Activated CD4-positive, alpha-beta T cell treated with anti-CD3 and anti-CD28 coated beads for 1 hour (primary cell): ENCODE measurements around the gene WDR20.
A peak's percentile ranks its signal among the peaks of the same experiment; 100 is the strongest.
"Not testable (repeated sequence)": the region's sequence is repeated elsewhere in the genome, so short reads cannot be mapped to it uniquely, and the experiment has no call there.

ENCODE experiments used
- DNase-seq: peaks from one replicate; pipeline ENCODE4 v3.0.0-alpha.2; 2020

The WDR20 gene

DNA sequence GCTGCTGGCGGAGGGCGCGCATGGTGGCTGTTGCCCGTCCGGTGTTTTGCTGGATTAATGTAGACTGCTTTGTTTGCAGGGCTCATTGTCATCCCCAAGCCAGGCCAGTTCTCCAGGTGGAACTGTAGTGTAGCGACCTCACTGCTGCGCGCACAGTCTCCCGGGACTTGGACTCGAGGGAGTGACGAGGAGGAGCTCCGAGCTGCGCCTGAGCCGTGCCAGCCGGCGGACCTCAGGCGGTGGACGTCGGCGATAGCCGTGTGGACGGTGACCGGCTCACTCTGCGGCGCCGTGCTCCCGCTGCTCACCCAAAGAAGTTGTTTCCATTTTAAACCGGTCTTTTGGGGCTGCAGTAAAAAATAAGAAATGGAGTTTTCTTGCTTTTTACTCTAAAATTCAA, 83.1 kb downstream of the WDR20 start:
- DNase-seq = no peak

DNA sequence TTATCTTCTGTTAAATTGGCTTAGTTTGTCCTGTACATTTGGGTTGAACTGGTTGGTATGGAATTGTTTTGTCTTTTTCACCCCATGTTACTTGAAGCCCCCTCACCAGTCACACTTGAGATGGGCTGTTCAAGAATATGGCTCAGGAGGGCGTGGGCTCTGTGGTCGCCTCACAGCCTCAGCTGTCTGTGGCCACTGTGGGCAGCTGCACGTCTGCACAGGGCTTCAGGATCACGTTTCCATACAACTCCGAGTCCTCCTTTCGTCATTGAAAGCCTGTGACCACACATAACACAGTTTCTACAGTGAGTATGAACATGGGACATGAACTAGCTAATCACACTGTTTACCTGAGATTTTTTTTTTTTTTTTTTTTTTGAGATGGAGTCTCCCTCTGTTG, 84.0 kb downstream of the WDR20 start:
- DNase-seq = no peak

DNA sequence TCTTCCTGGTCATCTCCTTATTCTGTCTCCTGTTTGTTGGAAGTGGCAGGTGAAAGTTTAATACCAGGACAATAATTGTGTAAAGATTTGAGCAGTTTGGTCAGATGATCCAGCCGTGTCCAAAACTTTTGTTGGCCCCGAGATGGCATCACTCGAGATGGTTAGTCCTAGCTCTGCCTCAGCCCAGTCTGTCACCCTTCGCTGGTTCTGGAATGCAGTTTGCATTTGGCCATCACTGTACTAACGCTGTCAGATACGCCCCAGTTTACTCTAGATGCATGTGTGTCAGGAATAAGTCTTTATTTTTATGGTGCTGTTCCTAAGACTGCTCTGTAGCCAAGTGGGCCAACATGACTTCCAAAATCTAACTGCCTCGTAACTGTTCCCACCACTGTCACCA, 85.7 kb downstream of the WDR20 start:
- DNase-seq = no peak

DNA sequence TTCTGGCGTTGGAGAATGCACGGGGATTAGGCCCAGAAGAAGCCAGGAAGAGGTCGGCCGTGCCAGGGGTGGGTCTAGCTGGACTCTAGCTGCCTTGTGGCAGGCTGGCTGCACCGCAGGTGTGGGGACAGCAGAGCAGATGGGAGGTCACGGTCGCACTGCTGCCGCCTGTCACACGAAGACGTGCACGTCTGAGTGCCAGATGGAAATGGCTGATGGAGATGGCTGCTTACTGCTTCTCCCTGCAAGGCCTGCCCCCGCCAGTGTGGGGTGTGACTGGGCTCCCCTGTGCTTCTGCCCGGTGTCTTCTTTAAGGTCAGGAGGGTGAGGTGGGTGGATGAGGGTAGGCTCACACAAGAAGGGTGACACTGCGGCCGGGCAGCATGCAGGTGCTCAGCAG, 86.2 kb downstream of the WDR20 start:
- DNase-seq = no peak

DNA sequence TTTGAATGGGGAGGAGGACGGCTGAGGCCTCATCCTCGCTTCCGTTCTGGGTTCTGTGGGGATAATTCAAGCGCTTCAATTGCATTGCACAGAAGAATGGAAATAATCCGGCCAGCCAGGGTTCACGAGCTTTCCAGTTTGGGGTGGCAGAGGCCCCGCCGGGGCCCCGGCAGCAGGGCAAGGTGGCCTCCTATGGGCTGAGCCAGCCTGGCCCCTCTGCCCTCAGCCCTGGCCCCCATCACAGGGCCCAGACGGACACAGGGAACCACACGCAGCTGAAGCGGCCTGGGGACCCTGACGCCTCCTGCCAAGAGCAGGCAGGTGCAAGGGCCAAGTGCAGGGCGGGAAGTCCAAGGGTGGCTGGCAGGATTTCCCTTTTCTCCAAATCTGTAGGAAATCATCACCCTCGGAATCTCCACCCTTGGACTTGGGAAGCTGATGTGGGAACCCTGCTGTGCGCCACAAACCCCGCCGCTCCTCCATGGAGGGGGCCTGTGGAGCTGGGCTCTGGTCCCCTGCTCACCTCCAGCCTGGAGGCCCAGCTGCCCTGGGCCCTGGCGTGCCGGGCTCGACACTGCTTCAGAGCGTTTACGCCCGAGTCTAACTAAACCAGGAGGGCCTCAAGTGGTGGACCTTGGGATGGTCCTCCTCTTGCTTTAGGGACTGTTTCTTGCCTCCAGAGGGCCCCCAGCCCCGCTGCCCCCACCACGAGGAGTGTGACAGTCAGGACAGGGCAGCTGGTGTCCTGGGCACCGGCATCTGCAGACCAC, 86.8 kb downstream of the WDR20 start:
- no peak for DNase-seq

DNA sequence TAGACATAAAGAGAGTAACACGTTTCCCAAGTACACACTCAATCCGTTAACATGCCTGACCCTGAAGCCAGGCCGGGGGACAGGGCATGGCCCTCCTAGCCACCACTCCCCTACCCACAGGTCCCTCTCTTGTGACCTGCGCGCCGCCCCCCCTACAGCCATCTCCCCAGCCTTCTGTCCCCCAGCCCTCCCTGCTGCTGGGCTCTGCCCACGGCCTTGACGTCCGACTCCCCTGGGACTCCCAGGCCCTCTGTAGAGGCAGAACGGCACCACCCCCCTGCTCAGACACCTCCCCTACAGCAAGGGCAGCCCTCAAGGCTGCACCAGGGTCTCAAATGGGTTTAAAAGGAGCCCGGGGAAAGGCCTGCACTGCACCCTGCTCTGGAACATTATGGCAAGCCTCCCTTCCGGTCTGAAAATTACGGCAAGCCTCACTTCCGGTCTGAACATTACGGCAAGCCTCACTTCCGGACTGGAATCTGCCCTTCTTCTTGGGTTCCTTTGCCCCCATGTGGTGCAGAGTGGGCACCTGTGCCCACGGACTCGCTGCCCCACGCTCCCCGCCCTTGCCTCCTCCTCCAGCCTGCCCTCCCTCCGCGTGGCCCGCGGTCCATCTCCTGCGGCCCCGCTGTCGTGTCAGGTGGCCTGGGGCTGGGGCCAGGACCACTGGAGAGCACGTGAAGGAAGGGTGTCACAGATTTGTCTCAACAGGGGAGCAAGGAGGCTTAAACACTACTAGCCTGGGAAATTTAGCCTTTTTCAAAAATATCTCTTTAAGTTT, 87.7 kb downstream of the WDR20 start:
- DNase-seq = no peak

DNA sequence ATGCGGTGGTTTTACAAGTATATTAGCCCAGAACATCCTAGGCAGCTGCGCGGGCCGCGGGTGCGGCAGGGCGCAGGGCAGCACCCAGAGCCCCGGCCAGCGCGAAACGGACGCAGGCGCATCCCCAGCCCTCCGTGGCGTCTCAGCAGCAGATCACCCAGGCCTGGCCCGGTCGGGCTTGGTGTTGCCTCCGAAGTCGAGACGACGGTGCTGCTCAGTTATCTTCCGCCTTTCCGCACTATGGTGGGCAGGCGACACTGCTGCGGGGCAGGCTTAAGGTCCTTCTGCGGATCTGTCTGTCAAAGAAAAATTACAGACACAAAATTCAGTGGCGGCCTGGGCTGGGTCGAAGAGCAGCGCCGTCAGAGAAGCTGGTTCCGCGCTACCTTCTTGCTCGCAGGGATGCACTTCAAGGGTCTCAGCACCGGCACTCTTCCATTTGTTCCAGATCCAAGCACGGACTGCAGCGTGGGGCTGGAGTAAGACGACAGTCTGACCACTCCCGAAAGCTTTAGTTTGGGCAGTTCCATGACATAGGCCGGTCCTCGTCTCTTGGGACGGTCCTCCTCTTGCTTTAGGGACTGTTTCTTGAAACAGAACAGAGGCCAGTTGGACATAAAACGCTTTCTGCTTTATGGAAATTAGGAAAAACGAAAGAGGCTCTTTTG, 89.5 kb downstream of the WDR20 start:
- no peak for DNase-seq

DNA sequence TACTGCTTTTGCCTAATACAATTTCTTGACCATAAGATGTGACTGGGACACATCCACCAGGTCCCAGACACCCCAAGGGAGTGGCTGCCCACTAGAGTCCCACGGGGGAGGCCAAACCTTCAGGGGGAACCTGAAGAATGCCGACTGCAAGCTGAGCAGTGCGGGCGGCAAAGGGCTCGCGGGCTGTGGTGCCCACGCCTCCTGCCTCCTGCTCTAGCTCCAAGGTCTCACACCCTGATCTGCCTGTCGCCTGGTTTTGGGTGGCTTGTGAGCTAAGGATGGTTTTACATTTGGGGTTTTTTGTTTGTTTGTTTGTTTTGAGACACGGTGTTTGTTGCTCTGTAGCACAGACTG, 90.0 kb downstream of the WDR20 start:
- no peak for DNase-seq

DNA sequence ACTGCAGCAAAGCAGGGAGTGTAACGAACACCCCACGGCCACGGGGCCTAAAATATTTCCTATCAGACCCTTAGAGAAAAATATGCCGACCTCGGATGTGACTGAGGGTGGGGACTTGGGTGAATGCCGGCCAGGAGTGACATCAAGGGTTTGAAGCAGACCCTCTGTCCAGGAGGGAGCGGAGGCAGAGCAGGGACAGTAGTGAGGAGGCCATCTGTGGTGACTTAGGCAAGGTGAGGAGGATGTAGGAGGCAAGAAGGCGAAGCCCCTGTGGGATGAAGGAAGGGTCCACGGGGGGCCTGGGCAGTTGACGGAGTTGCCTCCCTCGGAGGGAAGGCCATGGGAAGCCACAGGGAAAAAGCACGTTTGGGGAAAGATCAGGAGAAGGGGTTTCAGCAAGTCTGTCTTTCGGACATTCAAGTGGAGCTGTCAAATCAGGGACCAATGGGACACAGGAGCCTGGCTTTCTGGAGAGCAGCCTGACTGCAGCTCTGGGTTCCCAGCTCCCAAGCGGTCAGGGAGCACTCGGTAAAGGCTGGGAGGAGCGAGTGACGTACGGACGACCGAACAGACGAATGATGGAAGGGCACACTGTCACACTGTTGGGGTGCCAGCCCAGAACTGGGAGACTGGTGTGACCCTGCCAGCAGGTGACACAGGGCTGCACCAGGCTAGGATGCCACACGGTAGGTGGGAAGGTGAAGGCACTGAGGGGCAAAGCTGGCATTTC, 90.9 kb downstream of the WDR20 start:
- DNase-seq = no peak

DNA sequence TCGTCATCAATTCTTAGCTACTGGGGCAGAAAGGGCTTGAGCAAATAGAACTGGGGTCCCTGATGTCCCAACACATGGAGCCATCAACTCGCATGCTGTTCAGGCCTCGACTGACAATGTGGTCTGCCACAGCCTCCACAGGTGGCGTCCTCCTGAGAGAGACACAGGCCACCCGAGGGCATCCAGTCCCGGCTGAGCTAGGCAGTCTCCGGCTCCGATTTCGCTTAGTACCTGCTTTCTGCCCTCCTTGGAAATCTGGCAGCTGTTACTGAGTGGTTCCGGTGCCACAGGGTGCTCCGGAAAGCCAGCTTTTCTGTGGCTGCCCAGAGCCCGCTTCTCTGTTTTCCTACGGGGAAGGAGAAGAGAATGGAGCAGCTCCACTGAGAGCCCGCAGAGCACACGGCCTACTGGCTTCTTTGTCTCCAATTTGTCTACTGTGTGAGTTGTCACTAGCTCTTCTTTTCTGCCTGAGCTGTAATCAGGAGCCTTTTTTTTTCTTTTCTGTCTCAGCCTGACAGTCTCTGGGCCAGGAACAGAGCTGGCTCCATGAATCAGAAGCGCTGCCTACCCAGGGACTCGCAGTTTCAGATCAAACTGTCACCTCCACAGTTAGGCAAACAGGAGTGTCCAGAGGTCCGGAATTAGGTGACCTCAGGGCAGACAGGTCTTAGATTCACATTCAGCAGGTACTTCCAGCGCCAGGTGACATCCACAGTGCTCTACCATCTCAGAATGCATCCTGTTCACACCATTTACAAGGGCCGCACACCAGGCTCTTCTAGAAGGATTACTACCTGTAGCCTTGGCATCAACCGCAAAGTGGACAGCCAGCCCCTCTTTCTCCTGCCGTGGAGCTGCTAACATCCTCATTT, 92.0 kb downstream of the WDR20 start:
- DNase-seq = no peak

DNA sequence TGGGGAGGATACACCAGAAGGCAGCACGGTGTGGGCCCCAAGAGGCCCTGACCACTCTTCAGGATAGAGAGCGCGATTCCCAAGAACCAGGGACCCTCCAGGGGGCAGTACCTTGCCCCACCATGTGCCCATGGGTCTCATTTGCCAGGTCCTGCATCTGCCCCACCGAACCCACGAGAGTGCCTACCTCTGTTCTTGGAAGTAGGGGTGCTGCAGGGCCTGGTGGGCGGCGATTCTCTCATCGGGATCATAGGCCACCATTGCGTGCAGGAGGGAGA, 92.6 kb downstream of the WDR20 start:
- DNase-seq = no peak

DNA sequence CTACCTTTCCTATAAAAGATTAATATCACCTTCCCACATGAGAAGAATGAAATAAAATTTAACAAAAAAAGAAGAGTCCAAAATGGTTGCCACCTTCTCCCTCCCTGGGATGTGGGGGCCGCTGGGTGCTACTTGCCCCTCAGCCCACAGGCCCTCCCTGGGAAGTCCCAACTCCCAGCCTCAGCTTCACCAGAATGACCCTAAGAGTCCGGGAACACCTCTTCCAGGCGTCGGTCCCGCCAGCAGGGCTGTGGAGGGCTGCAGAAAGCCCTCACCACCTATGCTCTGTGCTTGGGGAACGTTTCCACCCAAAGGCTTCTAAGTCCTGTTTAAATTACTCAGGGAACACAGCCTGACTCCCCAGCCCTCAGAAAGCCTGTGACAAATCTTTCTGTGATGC, 93.4 kb downstream of the WDR20 start:
- DNase-seq = no peak

DNA sequence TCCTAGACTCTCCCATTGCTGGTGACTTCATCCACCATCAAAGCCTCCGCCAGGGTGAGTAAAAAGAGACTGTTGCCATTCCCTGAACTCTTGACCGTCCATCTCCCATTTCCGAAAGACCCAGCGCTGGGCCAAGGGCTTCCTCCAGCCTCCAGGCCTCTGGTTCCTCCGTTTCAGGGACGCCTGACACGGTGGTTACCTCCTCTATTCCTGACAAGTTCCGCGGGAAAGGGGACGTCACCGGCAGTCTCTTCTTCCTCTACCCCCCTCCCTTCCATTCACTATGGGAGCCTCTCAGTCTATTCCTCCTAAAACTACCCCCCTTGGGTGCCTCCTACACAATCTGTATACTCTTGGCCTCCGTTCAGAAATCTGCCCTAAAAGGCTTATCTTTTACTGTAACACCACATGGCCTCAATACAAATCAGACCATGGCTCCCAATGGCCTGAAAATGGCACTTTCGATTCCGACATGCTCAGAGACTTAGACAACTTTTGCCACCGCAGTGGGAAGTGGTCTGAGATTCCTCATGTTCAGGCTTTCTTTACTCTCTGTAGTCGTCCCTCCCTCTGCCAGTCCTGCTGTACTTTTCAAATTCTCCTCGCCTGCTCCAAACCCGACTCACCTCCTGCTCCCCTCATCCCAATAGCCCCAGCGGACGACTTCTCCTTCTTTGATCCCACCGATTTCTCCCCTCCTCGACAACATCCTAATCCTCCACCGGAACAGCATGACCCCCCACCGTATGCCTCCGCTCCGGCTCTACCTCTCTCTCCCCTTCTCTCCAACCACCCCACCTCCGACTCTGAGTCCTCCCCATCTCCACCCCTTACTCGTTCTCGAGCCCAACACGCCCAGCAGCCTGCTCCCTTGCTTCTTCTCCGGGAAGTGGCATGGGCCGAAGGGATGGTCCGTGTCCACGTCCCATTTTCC, 94.9 kb downstream of the WDR20 start:
- no peak for DNase-seq

DNA sequence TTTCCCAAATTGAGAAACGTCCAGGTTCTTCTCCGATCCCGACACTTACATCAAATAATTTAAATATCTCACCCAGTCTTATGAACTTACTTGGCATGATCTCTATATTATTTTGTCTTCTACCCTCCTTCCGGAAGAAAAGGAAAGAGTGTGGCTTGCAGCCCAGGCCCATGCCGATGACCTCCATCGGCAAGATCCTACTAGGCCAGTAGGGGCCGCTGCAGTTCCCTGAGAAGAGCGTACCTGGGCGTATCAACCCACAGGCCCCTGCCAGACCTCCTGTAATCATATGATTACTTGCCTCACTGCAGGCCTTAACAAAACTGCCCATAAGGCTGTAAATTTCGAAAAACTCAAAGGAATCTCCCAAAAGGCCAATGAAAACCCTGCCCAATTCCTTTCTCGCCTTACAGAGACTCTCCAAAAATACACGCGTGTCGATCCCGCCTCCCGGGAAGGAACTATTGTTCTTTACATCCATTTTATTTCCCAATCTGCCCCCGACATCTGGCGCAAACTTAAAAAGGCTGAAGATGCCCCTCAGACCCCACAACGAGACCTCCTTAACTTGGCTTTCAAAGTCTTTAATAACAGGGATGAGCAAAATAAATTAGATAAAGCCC, 95.7 kb downstream of the WDR20 start:
- DNase-seq = peak; percentile 59

DNA sequence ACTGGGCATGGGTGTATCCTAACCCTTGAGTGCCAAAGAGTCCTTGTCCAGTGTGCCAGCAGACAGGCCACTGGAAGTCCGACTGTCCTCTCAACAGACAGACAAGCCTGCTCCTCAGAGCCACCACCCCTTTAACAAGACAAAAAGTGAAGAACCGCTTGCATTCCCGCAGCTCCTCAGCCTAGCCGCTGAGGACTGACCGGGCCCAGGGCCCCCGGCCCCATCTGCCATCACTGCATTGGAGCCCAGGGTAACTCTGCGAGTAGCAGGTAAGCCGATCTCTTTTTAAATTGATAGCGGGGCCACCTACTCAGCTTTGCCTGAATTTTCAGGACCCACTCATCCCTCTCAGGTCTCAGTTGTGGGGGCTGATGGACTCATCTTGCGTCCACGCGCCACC, 96.3 kb downstream of the WDR20 start:
- no peak for DNase-seq

DNA sequence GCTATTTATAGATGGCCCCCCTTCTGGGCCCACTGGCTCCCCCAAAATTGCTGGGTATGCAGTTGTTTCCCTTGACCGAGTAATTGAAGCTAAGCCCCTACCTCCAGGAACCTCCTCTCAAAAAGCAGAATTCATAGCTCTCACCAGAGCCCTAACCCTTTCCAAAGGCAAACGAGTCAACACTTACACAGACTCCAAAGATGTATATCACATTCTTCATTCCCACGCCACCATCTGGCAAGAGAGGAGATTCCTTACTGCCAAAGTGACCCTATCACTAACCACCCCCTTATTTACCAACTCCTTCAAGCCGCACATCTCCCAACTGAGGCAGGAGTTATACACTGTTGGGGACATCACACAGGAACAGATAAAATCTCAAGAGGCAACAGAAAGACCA, 98.4 kb downstream of the WDR20 start:
- DNase-seq = no peak

DNA sequence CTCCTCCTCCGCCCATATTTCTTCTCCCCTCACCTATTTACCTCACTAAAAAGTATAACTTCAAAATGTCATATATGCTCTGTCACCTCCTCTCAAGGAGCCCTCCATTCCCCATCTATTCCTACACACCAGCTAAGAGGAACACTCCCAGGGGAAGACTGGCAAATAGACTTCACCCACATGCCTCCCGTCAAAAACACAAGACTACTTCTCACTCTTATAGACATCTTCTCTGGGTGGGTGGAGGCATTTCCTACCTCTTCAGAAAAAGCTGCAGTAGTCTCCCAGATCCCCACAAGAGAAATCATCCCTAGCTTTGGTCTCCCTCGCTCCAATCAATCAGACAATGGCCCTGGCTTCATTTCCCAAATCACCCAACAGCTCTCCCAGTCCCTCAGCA, 99.1 kb downstream of the WDR20 start:
- no peak for DNase-seq

DNA sequence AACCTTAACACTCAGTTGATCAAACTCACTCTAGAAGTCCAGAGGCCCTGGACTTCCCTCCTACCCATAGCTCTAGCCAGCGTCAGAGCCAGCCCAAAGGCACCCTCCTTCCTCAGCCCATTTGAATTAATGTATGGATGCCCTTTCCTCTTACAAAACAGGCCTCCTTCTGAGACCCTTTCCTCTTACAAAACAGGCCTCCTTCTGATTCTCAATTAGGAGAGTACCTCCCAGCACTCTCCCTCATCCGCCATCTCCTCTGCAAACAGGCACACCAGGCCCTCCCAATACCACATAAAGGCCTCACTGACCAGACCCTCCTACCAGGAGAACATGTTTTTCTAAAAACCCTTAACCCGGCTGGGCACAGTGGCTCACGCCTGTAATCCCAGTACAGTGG, 99.5 kb downstream of the WDR20 start:
- DNase-seq = no peak

DNA sequence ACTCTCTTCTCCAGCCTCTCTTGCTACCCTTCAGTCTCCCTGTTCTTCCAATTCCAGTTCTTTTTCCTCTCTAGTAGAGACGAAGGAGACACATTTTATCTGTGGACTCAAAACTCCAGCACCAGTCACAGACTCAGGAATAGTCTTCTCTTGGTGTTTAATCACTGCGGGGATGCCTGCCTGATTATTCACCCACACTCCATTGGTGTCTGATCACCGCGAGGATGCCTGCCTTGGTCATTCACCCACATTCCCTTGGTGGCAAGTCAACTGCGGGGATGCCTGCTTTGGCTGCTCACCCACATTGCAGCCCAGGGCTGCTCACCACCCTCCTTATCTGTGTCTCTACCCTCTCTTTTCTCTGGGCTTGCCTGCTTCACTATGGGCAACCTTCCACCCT, 100.8 kb downstream of the WDR20 start:
- DNase-seq = not testable (repeated sequence)

DNA sequence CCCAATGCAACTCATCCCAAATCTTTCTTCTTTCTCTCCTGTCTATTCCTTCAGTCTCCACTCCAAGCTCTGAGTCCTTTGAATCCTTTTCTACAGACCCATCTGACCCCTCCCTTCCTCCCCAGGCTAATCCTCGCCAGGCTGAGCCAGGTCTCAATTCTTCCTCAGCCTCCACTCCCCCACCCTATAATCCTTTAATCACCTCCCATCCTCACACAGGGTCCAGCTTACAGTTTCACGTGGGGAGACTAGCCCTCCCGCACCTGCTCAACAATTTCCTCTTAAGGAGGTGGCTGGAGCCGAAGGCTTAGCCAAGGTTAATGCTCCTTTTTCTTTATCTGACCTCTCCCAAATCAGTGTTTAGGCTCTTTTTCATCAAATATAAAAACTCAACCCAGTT, 101.5 kb downstream of the WDR20 start:
- DNase-seq = no peak

DNA sequence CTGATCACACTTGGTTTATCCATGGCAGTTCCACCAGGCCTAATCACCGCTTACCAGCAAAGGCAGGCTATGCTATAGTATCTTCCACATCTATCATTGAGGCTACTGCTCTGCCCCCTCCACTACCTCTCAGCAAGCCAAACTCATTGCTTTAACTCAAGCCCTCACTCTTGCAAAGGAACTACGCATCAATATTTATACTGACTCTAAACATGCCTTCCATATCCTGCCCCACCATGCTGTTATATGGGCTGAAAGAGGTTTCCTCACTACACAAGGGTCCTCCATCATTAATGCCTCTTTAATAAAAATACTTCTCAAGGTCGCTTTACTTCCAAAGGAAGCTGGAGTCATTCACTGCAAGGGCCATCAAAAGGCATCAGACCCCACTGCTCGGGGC, 104.1 kb downstream of the WDR20 start:
- DNase-seq = not testable (repeated sequence)
